ENCODE data around the gene ANGPTL7.
"Not testable (repeated sequence)": the region's sequence is repeated elsewhere in the genome, so short reads cannot be mapped to it uniquely, and the experiment has no call there.

Gene ANGPTL7, protein sequence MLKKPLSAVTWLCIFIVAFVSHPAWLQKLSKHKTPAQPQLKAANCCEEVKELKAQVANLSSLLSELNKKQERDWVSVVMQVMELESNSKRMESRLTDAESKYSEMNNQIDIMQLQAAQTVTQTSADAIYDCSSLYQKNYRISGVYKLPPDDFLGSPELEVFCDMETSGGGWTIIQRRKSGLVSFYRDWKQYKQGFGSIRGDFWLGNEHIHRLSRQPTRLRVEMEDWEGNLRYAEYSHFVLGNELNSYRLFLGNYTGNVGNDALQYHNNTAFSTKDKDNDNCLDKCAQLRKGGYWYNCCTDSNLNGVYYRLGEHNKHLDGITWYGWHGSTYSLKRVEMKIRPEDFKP

DNA sequence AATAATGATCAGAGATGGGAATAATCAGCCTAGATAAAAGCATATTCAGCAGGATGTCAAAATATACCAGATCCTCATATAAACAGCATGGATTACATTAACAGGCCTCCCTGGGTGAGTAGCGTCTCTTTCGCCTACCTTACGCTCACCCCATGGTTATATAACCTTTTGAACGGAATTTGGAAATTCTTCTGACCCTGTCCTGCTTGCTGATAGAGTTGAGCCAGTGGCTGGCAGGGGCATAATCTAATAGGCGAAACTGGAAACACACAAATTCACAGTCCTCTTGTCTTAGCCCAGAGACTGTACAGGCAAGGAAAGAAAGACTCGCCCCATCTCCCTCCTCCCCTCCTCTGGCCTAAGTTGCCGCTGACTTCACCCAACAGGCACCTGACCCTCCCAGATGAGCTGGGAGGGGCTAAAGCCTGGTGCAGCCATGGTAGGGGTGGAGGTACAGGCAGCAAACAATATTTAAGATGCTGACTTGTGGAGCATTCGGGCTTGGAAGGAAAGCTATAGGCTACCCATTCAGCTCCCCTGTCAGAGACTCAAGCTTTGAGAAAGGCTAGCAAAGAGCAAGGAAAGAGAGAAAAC lies at the start of gene ANGPTL7:
Gene ANGPTL7 (plus strand): TSS at position 498 of the 594 bp plus-strand sequence. CDS start 225 bp downstream, outside the sequence.
- no peak for DNase-seq

DNA sequence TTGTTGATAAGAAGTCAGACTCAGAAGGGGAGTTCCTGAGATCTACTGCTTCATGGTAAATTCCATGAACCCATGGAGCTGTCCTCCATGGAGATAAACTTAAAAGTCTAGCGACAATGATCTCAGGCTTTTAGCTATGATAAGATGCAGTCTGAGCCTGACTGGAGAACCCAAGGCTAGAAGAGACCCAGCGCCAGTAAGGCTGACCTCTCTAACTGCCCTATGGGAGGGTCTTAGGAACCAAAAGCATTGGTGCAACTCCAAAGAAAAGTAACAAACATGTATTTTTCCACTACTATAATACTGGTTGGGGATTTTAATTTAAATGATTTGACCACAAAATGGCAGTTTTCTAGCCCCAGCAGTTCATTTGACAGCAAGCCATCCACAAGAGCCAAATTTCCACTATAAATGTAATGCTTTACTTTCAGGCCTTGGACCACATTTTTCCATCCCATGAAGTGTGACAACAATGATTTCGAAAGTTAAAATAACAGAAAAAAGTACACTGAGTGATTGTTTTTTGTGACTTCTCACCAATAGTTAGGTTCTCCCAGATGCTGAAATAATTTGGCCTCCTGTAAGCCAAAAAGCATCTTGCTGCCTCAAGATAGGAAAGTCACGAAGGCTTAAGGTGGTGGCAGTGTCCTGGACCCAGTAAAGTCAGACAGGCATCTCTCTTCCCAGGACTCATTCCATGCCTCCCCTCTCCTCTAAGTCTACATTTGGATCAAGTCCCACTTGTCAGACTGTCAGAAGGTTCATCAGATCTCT lies 46.4 kb upstream of the ANGPTL7 start:
- DNase-seq: no peak

DNA sequence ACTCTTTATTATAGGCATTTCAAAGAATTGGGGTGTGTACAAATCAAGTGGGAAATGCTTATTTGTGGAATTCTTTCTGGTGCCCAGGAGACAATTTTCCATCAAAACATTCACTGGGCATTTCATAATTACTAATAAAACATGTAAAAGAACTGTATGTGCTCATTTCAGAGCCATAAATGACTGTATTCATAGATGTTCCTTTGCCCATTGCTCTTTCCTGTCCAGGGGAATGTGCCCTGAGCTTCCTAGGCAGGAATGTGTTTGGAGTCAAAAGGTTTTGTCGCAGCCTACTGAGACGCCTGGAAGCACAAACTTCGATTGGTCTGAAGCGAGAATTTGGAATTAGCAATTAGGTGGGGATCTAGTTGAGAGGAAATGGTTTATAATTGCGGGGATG lies 45.8 kb upstream of the ANGPTL7 start:
- DNase-seq: no peak

DNA sequence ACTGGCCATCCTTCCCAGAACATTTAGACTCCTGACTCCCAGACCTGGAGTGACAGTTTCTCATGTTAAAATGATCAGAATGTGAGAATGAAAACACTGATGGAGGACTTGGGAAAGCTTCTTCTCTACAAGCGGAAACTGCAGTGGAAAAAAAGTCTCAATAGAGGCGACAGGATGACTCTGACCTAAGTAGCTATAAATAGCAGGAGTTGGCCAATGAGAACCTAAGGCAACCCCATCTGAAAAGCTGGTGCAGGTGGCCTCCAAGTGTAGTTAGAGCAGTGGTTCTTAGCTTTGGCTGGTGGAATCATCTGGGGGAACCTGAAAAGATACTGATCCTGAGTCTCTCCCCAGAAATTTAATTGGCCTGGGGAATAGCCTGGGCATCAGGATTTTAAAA lies 45.2 kb upstream of the ANGPTL7 start:
- no peak for DNase-seq

DNA sequence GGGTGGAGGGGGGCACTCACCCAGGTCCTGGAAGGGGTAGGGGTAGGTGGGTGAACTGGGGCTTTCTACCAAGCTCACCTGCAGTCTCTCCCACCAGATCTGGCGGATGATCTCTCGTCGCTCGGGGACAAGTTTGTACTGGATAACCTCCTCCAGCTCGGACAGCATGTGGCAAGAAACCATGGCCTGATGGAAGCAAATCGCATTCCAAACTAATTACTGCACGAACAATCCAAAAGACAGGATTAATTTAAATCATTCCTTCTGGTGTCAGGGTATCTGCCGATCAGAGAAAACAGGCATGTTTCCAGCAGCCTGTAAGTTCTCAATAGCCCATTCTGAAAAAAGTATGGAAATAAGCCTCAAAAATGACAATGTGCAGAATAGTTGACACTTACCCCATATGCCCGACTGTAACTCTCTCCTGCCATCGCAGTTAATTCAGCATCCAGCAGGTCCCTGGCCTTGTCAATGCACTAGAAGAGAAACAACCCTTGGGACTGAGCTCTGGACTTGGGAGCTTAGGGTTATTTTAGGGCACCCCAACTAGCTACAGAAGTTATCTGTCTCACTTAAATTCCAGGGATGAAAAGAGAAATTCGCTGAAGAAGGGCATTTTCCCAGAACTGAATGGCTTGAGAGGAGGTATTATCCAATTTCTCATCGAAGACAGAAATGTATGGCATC lies 44.4 kb upstream of the ANGPTL7 start:
- DNase-seq: no peak

DNA sequence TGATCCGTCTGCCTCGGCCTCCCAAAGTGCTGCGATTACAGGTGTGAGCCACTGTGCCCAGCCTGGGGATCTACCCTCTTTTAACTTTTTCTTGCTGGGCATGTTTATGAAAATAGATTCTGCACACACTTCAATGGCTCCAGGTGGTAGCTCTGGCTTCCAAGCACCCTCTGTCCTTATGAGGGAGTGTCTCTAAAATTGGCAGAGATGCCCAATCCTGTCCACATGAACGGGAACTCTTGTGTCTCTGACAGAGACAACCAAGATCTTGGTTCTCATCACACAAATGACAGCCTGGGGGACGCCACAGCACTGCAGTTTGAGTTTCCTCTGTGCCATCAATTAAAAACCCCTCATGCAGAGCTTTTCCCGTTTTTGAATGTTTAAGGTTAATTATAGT lies 43.4 kb upstream of the ANGPTL7 start:
- no peak for DNase-seq

DNA sequence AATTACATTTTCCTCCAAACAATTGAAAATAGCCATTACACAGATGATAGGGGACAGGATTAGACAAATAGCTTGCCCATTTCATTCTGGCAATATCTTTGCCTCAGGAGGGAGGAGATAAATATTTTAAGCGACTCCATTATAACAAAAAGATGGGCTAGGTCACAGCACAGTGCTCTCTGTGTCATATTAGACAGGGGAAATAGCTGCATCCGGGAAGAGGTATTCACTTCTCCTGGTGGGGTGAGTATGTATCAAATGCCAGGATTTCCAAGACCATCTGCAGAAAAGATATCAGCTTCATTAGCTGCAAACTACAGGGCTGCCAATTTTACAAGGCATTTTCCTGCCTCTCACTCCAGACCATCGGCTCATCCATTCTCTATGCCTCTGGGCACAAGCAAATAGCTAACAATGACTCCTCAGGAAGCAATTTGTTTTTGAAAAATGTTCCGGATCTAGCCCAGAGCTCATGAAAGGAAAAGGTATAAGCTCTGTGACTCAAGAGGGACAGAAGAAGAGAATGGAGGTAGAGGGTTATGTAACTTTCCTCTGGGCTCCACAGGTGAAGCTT lies 41.9 kb upstream of the ANGPTL7 start:
- no peak for DNase-seq

DNA sequence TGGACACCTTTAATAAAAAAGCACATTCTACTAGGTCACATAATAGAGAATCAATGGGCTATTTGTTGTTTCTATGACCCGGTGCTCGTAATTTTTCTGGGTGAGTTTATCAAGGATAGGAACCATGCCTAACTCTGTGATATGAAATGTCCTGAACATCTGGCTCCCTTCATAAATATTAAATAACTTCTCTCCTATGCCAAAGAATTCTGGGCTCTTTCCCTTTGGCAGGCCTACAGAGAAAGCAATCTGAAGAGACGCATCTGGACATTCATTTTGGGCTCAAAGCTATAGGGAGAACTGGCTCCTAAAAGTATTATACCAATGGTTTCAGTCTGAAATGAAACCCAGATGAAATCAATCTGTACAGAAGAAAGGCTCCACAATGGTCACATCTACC lies 38.8 kb upstream of the ANGPTL7 start:
- DNase-seq: no peak

DNA sequence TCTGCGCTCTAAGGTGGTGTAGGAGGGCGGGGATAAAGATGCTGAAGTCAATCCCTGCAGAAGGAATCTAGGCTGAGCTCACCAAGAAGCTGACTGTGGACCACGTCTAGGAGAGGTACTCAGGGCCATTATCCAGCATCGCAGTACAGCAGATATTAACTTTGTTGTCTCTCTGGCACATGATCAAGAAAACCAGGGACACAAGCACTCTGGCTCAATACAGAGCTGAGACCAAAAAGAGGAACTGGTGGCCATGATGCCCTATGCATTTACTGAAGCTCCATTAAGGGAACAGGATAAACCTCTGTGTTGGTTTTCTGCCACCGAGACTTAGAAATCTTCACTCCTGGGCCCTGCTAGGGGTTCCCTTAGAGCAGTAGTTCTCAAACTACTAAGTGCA lies 38.0 kb upstream of the ANGPTL7 start:
- no peak for DNase-seq

DNA sequence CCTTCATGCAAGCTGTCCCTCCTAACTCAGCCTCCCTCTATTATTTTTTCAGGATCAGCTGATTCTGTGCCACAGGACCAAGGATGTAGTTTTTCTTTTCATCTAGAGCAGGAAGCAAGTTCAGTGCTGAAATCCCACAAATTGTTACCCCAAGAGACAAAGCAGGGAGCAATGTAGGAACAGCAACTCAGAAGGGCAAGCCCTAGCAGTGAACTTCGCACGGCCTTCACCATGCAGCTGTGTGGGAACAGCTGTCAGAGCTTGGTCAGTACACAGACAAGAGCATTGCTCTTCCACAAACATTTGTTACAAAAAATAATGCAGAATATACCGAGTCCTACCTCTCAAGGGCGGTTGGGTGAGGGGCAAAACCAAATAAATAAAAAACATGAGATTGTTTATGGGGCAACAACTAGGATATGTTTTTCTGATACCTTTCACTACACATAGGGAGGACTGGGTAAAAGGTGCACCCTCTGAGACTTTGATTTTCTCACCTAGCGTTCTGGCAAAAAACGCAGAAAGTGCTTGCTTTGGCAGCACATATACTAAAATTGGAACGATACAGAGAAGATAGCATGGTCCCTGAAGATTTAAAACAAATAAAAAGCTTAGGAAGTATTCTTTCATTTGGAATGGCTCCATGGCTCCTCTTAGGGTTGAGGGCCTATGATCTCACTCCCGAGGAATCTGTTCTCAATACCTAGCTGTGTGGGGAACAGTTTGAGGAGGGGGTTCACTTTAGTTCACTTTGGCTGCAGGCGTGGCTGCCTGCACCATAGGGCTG lies 37.1 kb upstream of the ANGPTL7 start:
- no peak for DNase-seq

DNA sequence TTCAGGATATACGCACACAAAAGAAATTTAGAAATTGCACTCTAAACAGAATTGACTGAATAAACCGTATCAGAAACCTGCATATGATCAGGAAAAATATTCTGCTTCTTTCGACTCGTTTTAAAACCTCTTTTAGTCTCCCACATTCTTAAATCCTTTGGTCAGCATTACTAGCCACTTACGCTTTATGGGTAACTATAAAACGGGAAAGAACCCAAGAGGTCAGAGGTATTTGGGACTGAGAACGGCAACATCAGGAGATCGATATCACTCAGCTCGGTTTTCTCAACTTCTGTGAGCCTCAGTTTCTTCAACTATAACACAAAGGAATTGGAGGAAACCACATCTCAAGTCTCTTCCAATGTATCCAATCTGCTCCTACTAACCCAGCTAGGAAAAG lies 36.4 kb upstream of the ANGPTL7 start:
- no peak for DNase-seq

DNA sequence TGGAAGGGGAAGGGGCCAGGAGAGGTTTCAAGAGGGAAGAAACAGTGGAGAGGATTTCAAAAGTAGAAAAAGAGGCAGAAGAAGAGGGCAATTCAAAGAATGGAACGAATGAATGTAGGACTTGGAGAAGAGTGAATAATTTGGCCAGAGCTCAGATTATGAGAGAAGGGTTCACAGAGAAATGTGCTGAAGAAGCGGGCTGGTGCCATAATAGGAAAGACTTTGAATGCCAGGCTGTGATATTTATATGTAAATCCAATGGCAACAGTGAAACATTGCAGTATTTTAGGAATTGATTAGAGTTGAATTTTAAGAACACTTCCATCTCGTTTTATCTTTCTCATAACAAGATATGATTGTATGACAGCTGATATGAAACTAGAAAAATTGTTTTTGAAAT lies 36.0 kb upstream of the ANGPTL7 start:
- no peak for DNase-seq

DNA sequence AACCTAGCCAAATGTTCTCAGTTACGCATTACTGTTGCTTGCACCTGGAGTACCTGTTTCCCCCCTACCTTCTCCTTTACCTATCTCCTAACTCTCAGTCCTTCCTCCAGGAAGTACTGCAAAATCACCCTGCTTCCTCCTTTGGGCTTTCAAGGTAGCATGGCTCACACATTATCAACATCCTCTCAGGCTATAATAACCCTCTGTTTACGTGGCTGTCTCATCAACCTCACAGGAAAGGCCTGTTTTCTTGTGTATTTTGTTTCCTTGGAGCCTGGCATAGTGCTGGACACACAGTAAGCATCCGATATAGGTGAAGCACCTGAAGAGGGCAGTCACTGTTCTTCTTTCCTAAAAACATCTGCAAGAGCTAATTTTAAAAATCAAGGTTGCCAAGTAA lies 32.7 kb upstream of the ANGPTL7 start:
- DNase-seq: no peak

DNA sequence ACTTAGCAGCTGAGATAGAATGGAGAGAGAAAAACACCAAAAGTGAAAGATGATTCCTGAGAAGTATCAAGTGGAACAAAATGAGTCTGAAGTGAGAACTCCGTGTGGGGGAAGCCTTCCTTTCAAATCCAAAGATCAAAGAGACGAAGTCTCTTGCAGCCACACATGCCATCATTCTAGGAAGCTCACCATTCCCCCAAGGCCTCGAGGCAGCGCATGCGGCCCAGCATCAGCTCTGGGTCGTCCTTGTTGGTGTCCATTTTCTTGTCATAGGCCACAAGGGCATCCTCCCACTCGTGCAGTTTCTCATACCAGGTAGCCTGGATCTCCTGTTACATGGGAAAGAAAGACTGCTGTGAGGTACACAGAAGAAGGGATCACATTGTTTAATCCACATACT lies 32.2 kb upstream of the ANGPTL7 start:
- DNase-seq: no peak

DNA sequence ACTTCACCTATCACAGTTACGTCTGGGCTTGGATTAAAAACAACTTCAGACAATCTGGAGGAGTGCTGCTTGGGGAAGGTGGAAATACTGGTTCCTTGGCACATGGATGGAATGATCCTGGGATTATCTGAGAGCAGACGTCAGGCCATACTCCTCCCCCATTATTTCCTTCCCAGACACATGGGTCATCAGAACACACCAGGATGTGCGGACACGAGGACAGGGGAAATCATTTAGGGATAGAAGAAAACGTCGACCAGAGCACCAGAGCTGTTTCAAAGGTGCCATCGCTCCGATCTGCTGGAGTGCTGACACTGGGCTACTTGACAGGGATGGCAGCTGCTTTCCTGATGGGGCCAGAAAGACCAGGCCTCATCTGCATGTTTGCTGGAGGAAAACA lies 31.8 kb upstream of the ANGPTL7 start:
- DNase-seq: no peak

DNA sequence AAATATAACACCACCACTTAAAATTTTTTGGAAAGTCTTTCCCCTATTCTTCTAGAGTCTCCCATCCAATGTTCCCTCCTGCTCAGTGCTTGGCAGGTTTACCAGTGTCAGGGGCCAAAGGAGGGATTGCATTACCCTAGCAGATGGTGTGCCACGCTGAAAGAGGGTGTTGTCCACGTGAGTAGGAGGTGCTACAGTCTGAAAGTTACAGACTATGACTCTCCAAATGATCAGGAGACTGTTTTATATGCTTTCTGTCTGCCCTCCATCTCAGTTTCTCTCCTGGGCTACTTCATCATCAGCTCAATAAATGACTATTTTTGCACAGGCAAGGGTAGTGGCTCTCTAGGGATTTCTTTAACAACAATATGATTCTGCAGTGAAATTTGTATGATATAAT lies 31.3 kb upstream of the ANGPTL7 start:
- DNase-seq: no peak

DNA sequence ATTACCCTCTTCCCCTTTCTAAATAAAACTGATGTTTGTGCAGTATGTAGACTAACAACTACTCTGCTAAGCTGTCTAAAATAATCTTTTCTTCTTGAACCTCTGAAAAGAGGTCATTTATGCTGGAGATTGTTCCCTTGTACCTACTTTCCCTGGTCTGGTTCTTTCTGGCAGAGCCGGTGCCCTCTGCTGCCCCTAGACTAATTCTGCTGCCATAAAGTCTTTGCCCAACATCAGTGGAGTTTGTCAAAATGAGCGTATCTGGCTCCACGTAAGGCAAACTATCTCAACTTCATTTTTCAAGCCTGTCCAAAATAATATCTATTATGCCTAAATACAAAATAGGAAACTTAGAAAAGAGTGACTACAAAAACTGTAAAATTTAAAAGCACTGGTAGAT lies 30.9 kb upstream of the ANGPTL7 start:
- DNase-seq: no peak

DNA sequence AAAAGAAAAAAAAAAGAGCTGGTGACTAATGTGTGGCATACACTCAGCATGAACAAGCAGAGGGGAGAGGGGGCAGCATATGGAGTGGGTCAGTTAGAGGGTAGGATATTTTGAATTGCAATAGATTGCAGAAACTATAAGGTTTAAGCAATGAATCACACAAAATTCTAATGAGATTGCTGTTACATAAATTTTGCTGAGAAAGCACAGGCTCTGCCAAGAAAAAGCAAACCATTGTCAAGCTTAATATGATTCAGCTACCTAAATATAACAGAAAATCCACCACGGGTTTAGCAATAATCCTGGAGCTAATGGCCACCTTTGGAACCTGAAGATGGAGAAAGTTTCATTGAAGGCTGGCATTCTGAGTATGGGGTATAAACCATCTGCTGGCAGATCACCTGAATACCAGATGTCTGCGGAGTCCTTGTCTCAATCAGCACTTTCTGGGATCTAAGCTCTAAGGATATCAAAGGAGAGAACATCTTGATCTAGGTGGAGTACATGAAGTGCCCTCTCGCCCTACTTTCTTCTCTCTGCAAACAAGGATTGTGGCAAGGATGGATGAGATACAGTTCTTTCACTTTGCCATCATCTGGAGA lies 30.3 kb upstream of the ANGPTL7 start:
- DNase-seq: no peak

DNA sequence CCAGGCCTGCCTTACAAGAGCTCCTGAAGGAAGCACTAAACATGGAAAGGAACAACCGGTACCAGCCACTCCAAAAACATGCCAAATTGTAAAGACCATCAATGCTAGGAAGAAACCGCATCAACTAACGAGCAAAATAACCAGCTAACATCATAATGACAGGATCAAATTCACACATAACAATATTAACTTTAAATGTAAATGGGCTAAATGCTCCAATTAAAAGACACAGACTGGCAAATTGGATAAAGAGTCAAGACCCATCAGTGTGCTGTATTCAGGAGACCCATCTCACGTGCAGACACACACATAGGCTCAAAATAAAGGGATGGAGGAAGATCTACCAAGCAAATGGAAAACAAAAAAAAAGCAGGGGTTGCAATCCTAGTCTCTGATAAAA lies 26.4 kb upstream of the ANGPTL7 start:
- not testable (repeated sequence) for DNase-seq

DNA sequence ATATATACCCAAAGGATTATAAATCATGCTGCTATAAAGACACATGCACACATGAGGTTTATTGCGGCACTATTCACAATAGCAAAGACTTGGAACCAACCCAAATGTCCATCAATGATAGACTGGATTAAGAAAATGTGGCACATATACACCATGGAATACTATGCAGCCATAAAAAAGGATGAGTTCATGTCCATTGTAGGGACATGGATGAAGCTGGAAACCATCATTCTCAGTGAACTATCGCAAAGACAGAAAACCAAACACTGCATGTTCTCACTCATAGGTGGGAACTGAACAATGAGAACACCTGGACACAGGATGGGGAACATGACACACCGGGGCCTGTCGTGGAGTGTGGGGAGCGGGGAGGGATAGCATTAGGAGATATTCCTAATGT lies 22.4 kb upstream of the ANGPTL7 start:
- DNase-seq: not testable (repeated sequence)

DNA sequence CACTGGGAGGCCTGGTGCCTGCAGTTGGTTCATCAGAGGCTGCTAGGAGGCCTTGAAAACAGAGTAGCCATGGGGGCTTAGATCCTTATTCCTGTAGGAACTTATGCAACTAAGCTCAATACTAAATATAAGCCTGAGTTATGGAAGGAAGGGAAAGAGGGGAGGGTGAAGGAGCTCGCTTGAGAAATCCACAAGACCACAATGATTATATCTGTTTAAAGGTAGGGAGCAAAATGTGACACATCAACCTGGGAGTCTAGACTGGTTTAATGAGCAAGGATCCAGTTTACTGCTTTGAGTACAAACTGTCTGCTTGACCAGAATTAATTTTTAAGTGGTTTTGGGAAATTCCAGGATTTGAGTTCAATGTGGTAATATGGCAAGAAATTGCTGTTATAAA lies 20.4 kb upstream of the ANGPTL7 start:
- no peak for DNase-seq

DNA sequence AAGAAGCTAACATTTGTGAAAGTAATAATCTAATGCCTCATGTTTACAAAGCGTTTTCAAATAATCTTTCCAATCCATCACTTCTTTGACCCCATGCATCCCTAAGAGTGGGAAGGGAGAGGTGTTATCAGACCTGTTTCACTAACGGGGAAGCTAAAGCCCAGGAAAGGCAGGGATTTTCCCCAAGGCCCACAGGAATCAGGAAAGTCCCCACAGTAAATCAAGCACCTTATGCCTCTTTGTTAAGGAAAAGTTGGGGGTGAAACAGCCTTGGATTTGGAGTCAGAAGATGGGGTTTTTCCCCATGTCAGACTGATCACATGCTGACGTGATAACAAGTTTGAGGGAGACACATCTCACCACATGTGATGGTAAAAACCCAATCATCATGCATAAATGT lies 20.0 kb upstream of the ANGPTL7 start:
- no peak for DNase-seq
